GM23338 (cell line): ENCODE results near the gene PSMB5. TPM values are rescaled to one million over a fixed set of nuclear protein-coding genes. Genes with fewer than 3 reads are reported as not detected.

Experiments
- CREB1 ChIP-seq: fragments of 250-450 bp; sonication (Bioruptor Pico); IDR thresholded peaks from 2 replicates; pipeline ENCODE4 v1.5.0; 2020; ENCODE audit warnings: low read depth, mild to moderate bottlenecking, moderate library complexity
- JUNB ChIP-seq: IDR thresholded peaks from one replicate; pipeline ENCODE4 v1.6.1; 2016; ENCODE audit warnings: antibody characterized with exemption; ENCODE audit not compliant: unreplicated experiment
- NANOG ChIP-seq: IDR thresholded peaks from 2 replicates; pipeline ENCODE4 v1.6.1; 2016; ENCODE audit warnings: antibody characterized with exemption, borderline replicate concordance
- POLR2AphosphoS5 ChIP-seq: IDR thresholded peaks from 2 replicates; pipeline ENCODE4 v1.6.1; 2016; ENCODE audit warnings: antibody characterized with exemption, low read depth
- STAT1 ChIP-seq: IDR thresholded peaks from one replicate; pipeline ENCODE4 v1.6.1; 2016; ENCODE audit warnings: antibody characterized with exemption; ENCODE audit not compliant: unreplicated experiment
- polyA plus RNA-seq: library from polyadenylated mRNA; unstranded; fragments of >200 nt; fragmentation: Nextera tagmentation; extraction: Ambion mirVana; gene quantifications from 2 replicates; pipeline ENCODE4 v1.2.1, GENCODE V29; 2016
- total RNA-seq: library from RNA; depleted of rRNA; stranded (reverse); fragments of >200 nt; shearing (Covaris generic); gene quantifications from 2 replicates; pipeline ENCODE4 v1.2.3, GENCODE V29; 2014
- TF ChIP-seq, protein P1 (sequence below): fragments of 250-450 bp; sonication (Bioruptor Pico); IDR thresholded peaks from 2 replicates; pipeline ENCODE4 v1.5.0; 2020; ENCODE audit warnings: mild to moderate bottlenecking, moderate library complexity
- TF ChIP-seq, protein P2 (sequence below), 2 experiments: fragments of 200-600 bp in 1 of 2; sonication (generic) in 1 of 2; conservative IDR thresholded peaks; 2 replicates each; pipeline versions ENCODE4 v1.5.1 to v1.6.1; 2016 to 2017; ENCODE audit warnings: antibody characterized with exemption in 2 of 2, low read depth in 2 of 2, mild to moderate bottlenecking in 2 of 2, moderate library complexity in 1 of 2
- TF ChIP-seq, protein P3 (sequence below): IDR thresholded peaks from 2 replicates; pipeline ENCODE4 v1.6.1; 2016; ENCODE audit warnings: antibody characterized with exemption

The PSMB5 gene
- total and polyA plus RNA-seq, 2 experiments from 2014 or later: 265 to 341 TPM

DNA sequence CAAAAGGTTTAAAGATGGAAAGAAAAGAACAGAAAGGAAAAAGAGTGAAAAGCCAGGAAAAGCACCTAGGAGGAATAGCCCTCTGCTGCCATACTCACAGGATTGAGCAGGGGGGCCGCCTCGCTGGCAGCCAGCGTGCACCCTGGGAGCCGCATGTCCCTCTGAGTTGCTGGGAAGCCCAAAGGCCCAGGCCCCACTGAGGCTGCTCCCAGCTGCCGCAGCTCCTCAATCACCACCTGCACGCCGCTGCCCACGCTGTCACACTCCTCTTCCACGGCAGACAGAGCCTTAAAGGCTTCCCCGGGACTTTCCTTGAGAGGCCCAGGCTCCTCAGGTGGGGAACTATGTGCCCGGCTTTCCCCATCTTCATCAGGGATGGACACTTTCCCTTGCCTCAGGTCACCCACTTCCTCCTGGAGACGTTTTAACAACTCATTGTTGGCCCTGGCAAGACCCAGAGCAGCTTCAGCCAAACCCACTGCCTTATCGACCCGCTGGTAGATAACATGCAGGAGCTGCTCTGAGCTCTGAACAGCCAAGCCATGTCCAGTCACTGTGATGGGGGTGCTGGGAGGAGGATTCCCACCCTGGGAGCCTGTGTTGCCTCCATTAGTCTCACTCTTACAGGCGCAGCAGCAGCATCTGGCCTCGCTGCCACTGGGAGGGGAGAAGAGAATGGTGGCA lies 36.2 kb downstream of the PSMB5 start (continued):
- TF ChIP-seq, protein P1, sequence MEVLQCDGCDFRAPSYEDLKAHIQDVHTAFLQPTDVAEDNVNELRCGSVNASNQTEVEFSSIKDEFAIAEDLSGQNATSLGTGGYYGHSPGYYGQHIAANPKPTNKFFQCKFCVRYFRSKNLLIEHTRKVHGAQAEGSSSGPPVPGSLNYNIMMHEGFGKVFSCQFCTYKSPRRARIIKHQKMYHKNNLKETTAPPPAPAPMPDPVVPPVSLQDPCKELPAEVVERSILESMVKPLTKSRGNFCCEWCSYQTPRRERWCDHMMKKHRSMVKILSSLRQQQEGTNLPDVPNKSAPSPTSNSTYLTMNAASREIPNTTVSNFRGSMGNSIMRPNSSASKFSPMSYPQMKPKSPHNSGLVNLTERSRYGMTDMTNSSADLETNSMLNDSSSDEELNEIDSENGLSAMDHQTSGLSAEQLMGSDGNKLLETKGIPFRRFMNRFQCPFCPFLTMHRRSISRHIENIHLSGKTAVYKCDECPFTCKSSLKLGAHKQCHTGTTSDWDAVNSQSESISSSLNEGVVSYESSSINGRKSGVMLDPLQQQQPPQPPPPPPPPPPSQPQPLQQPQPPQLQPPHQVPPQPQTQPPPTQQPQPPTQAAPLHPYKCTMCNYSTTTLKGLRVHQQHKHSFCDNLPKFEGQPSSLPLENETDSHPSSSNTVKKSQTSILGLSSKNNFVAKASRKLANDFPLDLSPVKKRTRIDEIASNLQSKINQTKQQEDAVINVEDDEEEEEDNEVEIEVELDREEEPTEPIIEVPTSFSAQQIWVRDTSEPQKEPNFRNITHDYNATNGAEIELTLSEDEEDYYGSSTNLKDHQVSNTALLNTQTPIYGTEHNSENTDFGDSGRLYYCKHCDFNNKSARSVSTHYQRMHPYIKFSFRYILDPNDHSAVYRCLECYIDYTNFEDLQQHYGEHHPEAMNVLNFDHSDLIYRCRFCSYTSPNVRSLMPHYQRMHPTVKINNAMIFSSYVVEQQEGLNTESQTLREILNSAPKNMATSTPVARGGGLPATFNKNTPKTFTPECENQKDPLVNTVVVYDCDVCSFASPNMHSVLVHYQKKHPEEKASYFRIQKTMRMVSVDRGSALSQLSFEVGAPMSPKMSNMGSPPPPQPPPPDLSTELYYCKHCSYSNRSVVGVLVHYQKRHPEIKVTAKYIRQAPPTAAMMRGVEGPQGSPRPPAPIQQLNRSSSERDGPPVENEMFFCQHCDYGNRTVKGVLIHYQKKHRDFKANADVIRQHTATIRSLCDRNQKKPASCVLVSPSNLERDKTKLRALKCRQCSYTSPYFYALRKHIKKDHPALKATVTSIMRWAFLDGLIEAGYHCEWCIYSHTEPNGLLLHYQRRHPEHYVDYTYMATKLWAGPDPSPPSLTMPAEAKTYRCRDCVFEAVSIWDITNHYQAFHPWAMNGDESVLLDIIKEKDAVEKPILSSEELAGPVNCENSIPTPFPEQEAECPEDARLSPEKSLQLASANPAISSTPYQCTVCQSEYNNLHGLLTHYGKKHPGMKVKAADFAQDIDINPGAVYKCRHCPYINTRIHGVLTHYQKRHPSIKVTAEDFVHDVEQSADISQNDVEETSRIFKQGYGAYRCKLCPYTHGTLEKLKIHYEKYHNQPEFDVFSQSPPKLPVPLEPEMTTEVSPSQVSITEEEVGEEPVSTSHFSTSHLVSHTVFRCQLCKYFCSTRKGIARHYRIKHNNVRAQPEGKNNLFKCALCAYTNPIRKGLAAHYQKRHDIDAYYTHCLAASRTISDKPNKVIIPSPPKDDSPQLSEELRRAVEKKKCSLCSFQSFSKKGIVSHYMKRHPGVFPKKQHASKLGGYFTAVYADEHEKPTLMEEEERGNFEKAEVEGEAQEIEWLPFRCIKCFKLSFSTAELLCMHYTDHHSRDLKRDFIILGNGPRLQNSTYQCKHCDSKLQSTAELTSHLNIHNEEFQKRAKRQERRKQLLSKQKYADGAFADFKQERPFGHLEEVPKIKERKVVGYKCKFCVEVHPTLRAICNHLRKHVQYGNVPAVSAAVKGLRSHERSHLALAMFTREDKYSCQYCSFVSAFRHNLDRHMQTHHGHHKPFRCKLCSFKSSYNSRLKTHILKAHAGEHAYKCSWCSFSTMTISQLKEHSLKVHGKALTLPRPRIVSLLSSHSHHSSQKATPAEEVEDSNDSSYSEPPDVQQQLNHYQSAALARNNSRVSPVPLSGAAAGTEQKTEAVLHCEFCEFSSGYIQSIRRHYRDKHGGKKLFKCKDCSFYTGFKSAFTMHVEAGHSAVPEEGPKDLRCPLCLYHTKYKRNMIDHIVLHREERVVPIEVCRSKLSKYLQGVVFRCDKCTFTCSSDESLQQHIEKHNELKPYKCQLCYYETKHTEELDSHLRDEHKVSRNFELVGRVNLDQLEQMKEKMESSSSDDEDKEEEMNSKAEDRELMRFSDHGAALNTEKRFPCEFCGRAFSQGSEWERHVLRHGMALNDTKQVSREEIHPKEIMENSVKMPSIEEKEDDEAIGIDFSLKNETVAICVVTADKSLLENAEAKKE (CRISPR knock-in tag): no peak
- TF ChIP-seq NANOG (no peak), CREB1 (CRISPR knock-in tag) (no peak), STAT1 (no peak), JUNB (no peak), POLR2AphosphoS5 (no peak)
- TF ChIP-seq, protein P2, sequence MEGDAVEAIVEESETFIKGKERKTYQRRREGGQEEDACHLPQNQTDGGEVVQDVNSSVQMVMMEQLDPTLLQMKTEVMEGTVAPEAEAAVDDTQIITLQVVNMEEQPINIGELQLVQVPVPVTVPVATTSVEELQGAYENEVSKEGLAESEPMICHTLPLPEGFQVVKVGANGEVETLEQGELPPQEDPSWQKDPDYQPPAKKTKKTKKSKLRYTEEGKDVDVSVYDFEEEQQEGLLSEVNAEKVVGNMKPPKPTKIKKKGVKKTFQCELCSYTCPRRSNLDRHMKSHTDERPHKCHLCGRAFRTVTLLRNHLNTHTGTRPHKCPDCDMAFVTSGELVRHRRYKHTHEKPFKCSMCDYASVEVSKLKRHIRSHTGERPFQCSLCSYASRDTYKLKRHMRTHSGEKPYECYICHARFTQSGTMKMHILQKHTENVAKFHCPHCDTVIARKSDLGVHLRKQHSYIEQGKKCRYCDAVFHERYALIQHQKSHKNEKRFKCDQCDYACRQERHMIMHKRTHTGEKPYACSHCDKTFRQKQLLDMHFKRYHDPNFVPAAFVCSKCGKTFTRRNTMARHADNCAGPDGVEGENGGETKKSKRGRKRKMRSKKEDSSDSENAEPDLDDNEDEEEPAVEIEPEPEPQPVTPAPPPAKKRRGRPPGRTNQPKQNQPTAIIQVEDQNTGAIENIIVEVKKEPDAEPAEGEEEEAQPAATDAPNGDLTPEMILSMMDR (conservative IDR thresholded peaks at IDR 0.05; ENCODE audit: low read depth in 2 of 2): no peak
- TF ChIP-seq, protein P3, sequence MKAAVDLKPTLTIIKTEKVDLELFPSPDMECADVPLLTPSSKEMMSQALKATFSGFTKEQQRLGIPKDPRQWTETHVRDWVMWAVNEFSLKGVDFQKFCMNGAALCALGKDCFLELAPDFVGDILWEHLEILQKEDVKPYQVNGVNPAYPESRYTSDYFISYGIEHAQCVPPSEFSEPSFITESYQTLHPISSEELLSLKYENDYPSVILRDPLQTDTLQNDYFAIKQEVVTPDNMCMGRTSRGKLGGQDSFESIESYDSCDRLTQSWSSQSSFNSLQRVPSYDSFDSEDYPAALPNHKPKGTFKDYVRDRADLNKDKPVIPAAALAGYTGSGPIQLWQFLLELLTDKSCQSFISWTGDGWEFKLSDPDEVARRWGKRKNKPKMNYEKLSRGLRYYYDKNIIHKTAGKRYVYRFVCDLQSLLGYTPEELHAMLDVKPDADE: no peak
